Omental fat pad (tissue), 4 donors: ENCODE results near the gene OR51A4. TPM values are rescaled to one million over a fixed set of nuclear protein-coding genes. Genes with fewer than 3 reads are reported as not detected.

Experiments
- ATAC-seq: fragments of 150-250 bp; one replicate; pipeline ENCODE4 v1.9.1; 2016; ENCODE audit warnings: mild to moderate bottlenecking, moderate library complexity; ENCODE audit not compliant: low FRiP score
- DNase-seq: peaks from one replicate; pipeline ENCODE4 v3.0.0-alpha.2; 2019; ENCODE audit warnings: low spot score
- total RNA-seq, 4 donors: library from RNA; depleted of rRNA; stranded (reverse); fragments of >200 nt; gene quantifications; one replicate each; pipeline ENCODE4 v1.1.0, GENCODE V29; 2016
- TF ChIP-seq, protein P1 (sequence below), 3 donors: fragments of 450-650 bp; IDR thresholded peaks; one replicate each; pipeline ENCODE4 v1.5.1; 2016 to 2017; ENCODE audit warnings: antibody characterized with exemption in 3 of 3, mild to moderate bottlenecking in 3 of 3, moderate library complexity in 2 of 3

Gene OR51A4
- total RNA-seq, 4 donors from 2014 or later, result not detected

DNA sequence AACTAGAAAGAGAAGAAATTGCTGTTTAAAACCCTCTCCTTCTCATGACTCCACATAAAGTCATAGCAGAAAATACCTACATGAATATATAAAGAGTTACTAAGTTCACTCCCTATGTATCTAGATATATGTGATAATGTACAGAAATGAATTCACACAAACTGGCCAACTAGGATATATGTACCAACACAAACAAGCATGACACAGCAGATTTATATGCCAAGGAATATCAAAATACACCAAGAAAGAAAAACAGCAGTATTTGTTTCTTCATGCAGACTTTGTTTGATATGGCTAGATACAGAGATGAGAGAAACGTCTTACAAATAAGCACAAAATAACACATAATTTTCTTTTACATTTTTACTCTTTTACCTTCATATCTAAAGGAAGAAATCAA is 25.1 kb downstream of the OR51A4 start:
- TF ChIP-seq, protein P1, sequence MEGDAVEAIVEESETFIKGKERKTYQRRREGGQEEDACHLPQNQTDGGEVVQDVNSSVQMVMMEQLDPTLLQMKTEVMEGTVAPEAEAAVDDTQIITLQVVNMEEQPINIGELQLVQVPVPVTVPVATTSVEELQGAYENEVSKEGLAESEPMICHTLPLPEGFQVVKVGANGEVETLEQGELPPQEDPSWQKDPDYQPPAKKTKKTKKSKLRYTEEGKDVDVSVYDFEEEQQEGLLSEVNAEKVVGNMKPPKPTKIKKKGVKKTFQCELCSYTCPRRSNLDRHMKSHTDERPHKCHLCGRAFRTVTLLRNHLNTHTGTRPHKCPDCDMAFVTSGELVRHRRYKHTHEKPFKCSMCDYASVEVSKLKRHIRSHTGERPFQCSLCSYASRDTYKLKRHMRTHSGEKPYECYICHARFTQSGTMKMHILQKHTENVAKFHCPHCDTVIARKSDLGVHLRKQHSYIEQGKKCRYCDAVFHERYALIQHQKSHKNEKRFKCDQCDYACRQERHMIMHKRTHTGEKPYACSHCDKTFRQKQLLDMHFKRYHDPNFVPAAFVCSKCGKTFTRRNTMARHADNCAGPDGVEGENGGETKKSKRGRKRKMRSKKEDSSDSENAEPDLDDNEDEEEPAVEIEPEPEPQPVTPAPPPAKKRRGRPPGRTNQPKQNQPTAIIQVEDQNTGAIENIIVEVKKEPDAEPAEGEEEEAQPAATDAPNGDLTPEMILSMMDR (IDR thresholded peaks at IDR 0.05), result no peak
- DNase-seq (no peak), ATAC-seq (no peak)

GRCh38 chr11:4921796-4922195 is 25.6 kb downstream of the OR51A4 start:
- TF ChIP-seq, protein P1 (IDR thresholded peaks at IDR 0.05), result no peak
- ATAC-seq, result no peak
- no peak for DNase-seq

DNA sequence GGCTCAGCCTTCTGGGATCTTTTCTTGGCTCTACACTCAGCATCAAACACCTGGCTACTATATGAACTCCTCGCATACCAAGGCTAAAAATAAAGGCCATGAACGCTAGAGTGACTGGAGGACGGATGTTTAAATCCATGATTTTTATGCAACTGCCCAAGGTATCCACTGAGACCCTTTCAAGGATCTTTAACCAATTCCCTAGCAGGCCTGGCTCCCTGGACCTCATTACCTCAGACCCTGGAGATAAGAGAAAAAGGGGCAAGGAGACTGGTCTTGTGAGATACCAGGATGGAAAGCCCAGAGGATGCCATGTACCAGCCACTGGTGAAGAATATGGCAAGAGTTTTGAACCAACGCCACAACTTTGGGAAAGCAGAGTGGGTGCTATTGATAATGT is 28.2 kb downstream of the OR51A4 start, which contains the start of gene OR51G2:
Gene OR51G2, minus strand, starts transcription at position 101 of the 400 bp plus-strand sequence. CDS start 3,687 bp downstream, outside the sequence.
- no peak for ATAC-seq
- TF ChIP-seq, protein P1 (IDR thresholded peaks at IDR 0.05), result no peak
- DNase-seq, result no peak

DNA sequence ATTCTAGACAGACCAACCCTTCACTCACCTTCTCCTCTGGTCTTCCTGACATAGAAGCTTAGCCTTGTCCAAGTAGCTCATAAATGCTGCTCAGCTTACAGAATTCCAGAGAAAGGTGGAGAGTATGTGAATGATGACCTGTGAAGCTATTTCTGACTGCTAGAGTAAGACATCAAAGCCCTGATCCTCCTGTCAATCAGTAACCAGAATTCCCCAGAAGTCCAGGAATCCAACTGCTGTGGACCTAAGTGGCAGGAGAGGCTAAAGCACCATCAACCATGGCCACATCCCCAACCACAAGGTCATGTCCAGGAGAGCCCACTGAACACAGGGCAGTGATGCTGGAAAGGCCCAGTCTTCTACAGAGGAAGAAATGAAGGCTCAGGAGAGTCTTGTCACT is 30.8 kb downstream of the OR51A4 start:
- DNase-seq (no peak), ATAC-seq (no peak)
- TF ChIP-seq, protein P1 (IDR thresholded peaks at IDR 0.05), result no peak

DNA sequence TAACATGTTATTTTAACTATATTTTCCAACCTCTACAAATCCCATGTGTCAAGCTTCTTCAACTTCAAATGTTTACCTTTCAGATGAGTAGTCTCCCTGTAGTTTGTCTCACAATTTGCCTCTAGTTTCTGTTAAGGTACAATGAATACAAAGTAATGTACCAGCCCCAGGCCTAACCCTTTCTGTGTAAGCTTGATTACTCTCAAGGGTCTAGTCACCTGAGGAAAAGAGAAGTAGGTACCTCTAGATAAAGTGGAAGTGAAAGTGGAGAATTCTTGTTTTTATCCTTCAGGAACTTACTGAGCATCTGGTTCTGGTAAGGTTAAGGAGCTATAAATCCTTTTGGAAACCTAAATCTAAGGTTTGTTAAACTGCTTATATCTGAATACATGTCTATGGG is 43.9 kb downstream of the OR51A4 start, which contains the start of gene OR51A7:
Gene OR51A7, plus strand, starts transcription at position 300 of the 400 bp plus-strand sequence. CDS start 3,587 bp downstream, outside the sequence.
- ATAC-seq, result no peak
- TF ChIP-seq, protein P1 (IDR thresholded peaks at IDR 0.05), result no peak
- no peak for DNase-seq

Other genes with a start within 250 kb of the OR51A4 start
- under 1 TPM in 1 of 4 donors, not detected in 3; 0.19 TPM for gene OR51E2, start 249.8 kb downstream of the OR51A4 start, total RNA-seq
- gene MMP26, start 242.8 kb downstream of the OR51A4 start, total RNA-seq, result not detected
- not detected for gene OR51F1, start 177.7 kb downstream of the OR51A4 start, total RNA-seq
- gene OR52R1, start 143.2 kb downstream of the OR51A4 start, total RNA-seq, result not detected
- gene OR51F2, start 126.3 kb downstream of the OR51A4 start, total RNA-seq, result not detected
- gene OR51S1, start 98.4 kb downstream of the OR51A4 start, total RNA-seq, result not detected
- gene OR51T1, start 65.7 kb downstream of the OR51A4 start, total RNA-seq, result not detected
- gene OR51A7, start 43.8 kb downstream of the OR51A4 start, total RNA-seq, result not detected
- not detected for gene OR51G2, start 28.3 kb downstream of the OR51A4 start, total RNA-seq
- gene OR51G1, start 23.3 kb downstream of the OR51A4 start, total RNA-seq, result not detected
- gene OR51A2, start 8.1 kb upstream of the OR51A4 start, total RNA-seq, result not detected
- gene OR51L1, start 47.2 kb upstream of the OR51A4 start, total RNA-seq, result not detected
- not detected for gene OR52J3, start 98.9 kb upstream of the OR51A4 start, total RNA-seq
- gene OR52E2, start 112.0 kb upstream of the OR51A4 start, total RNA-seq, result not detected
- gene OR52E1, start 122.0 kb upstream of the OR51A4 start, total RNA-seq, result not detected
- gene OR52A5, start 190.8 kb upstream of the OR51A4 start, total RNA-seq, result not detected
- gene OR52A1, start 207.2 kb upstream of the OR51A4 start, total RNA-seq, result not detected